ENCODE data around the gene SYTL1.

DNA sequence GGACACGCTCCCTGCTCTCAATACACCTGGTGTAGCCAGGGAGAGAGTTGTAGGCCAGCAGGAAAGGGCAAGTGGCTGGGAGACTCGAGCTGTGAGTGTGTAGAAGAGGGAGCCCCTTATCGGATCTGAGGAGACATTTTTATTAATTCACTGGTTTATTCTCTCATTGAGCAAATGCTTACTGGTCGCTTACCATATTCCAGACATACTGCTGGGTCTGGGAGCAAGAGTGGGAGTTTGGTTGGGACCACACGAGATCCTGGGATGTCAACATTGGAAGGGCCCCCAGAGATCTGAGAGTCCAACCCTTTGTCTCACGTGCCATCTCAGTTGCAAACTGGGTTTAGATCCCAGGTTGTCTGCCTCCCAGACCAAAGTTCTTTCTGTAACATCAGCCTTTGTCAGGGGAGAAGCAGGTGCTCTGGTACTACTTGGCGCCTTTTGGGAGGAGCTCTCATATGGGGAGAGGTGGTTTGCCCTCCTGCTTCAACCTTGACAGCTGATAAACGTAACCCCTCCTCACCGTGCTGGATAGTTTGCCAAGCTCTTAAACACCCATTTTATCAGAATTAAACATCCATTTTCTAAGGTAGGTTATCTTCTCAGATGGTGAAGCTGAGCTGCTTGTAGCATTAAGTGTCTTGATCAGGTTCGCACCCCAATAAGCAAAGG lies 19.1 kb upstream of the SYTL1 start:
- TF ChIP-seq, protein P1, sequence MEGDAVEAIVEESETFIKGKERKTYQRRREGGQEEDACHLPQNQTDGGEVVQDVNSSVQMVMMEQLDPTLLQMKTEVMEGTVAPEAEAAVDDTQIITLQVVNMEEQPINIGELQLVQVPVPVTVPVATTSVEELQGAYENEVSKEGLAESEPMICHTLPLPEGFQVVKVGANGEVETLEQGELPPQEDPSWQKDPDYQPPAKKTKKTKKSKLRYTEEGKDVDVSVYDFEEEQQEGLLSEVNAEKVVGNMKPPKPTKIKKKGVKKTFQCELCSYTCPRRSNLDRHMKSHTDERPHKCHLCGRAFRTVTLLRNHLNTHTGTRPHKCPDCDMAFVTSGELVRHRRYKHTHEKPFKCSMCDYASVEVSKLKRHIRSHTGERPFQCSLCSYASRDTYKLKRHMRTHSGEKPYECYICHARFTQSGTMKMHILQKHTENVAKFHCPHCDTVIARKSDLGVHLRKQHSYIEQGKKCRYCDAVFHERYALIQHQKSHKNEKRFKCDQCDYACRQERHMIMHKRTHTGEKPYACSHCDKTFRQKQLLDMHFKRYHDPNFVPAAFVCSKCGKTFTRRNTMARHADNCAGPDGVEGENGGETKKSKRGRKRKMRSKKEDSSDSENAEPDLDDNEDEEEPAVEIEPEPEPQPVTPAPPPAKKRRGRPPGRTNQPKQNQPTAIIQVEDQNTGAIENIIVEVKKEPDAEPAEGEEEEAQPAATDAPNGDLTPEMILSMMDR (IDR thresholded peaks at IDR 0.05; ENCODE audit: poor library complexity, severe bottlenecking), result no peak
- TF ChIP-seq RAD21 (conservative IDR thresholded peaks at IDR 0.05), result no peak
- TF ChIP-seq EP300 (conservative IDR thresholded peaks at IDR 0.05; ENCODE audit: poor library complexity, severe bottlenecking), result no peak
- TF ChIP-seq EZH2 (IDR thresholded peaks at IDR 0.05; ENCODE audit: borderline replicate concordance, insufficient read depth, low read length, poor library complexity, severe bottlenecking), result no peak
- TF ChIP-seq TAF1 (IDR thresholded peaks at IDR 0.05; ENCODE audit: low read depth), result no peak
- TF ChIP-seq POLR2AphosphoS5 (IDR thresholded peaks at IDR 0.05), result no peak
- TF ChIP-seq MXI1 (conservative IDR thresholded peaks at IDR 0.05; ENCODE audit: poor library complexity, severe bottlenecking), result peak; percentile 57
- no peak for TF ChIP-seq SMC3 (conservative IDR thresholded peaks at IDR 0.05; ENCODE audit: poor library complexity)

All from neural cell (in vitro differentiated cells).